K562 (cell line): Measurements from ENCODE around the gene ANKRD60. TPM values are rescaled to one million over a fixed set of nuclear protein-coding genes. Genes with fewer than 3 reads are reported as not detected.

ENCODE experiments used
- ATAC-seq: fragments of 200-7000 bp; cut with Tn5 transposase; 3 replicates; pipeline ENCODE4 v1.9.1; 2020; ENCODE audit warnings: moderate library complexity
- BruUV-seq: library from RNA; stranded (reverse); fragments of 400-500 nt; replicated peaks from 2 replicates; lab custom pipeline; 2021; lab: Mats Ljungman, UMichigan
- CTCF ChIA-PET: fragments of 300-600 bp; formaldehyde crosslinking; extraction: SDS; loops from one replicate; lab custom pipeline; 2021; ENCODE audit warnings: low intra/inter-chr PET ratio; lab: Yijun Ruan, JAX
- POLR2A ChIA-PET: fragments of 300-600, 350-650 bp; sonication (Branson Sonifier 250); formaldehyde crosslinking; extraction: SDS; loops from one replicate; lab custom pipeline; 2021; ENCODE audit warnings: antibody characterized with exemption, inconsistent platforms; lab: Yijun Ruan, JAX
- DNase-seq, 4 experiments: peaks; one replicate each; pipeline versions ENCODE4 v3.0.0 to v3.0.0-alpha.2; 2011 to 2018; ENCODE audit warnings: low spot score in 3 of 4, mixed read lengths in 3 of 4; ENCODE audit errors: extremely low read depth in 1 of 4
- FAIRE-seq: peaks from 2 replicates; lab custom pipeline; 2011; peaks lifted over from hg19 to GRCh38; lab: Jason Lieb, UNC
- H2AFZ ChIP-seq: 2 replicates; pipeline ENCODE4 v1.6.0; 2011; ENCODE audit warnings: low read depth, low read length, control low read depth, inconsistent platforms
- H3K27ac ChIP-seq: fragments of 200-600 bp; 3 replicates; pipeline ENCODE4 v1.8.0; 2011; ENCODE audit warnings: low read depth, mild to moderate bottlenecking, control low read depth, inconsistent platforms, low read length, moderate library complexity, mixed read lengths; ENCODE audit errors: extremely low read depth
- H3K27me3 ChIP-seq, 2 experiments: fragments of 300-600 bp in 1 of 2; 2 replicates in 1 of 2; 3 replicates in 1 of 2; pipeline versions ENCODE4 v1.6.0 to v1.8.0; 2011; ENCODE audit warnings: inconsistent platforms in 2 of 2, low read length in 2 of 2, mild to moderate bottlenecking in 1 of 2, mixed read lengths in 1 of 2, moderate library complexity in 1 of 2; ENCODE audit not compliant: control insufficient read depth in 2 of 2, insufficient read depth in 2 of 2
- H3K36me3 ChIP-seq: fragments of 300-600 bp; 3 replicates; pipeline ENCODE4 v1.8.0; 2011; ENCODE audit warnings: mild to moderate bottlenecking, low read length, inconsistent platforms; ENCODE audit not compliant: control insufficient read depth, insufficient read depth
- H3K4me1 ChIP-seq, 2 experiments: fragments of 200-600 bp in 1 of 2; replicated peaks in 1 of 2; 2 replicates in 1 of 2; 3 replicates in 1 of 2; pipeline versions ENCODE4 v1.5.1 to v1.8.0; 2011; ENCODE audit warnings: inconsistent platforms in 2 of 2, low read length in 2 of 2, mild to moderate bottlenecking in 1 of 2, mixed read lengths in 1 of 2, moderate library complexity in 1 of 2; ENCODE audit not compliant: control insufficient read depth in 2 of 2, insufficient read depth in 2 of 2
- H3K4me2 ChIP-seq: 2 replicates; pipeline ENCODE4 v1.6.1; 2011; ENCODE audit warnings: low read length, control low read depth, inconsistent platforms, mixed read lengths; ENCODE audit not compliant: insufficient read depth
- H3K4me3 ChIP-seq: fragments of 200-600 bp; sonication (generic), shearing (Covaris generic); 2 replicates; pipeline ENCODE4 v1.5.1; 2016; ENCODE audit warnings: control low read depth, inconsistent platforms
- H3K79me2 ChIP-seq: fragments of 200-600 bp; 3 replicates; pipeline ENCODE4 v1.8.0; 2011; ENCODE audit warnings: low read length, inconsistent platforms; ENCODE audit not compliant: control insufficient read depth, insufficient read depth
- H3K9ac ChIP-seq, 2 experiments: 2 replicates each; pipeline versions ENCODE4 v1.6.0 to v1.6.1; 2011; ENCODE audit warnings: low read depth in 2 of 2, low read length in 2 of 2, control low read depth in 1 of 2, inconsistent platforms in 1 of 2, mild to moderate bottlenecking in 1 of 2, mixed read lengths in 1 of 2; ENCODE audit not compliant: insufficient read depth in 1 of 2
- H3K9me1 ChIP-seq: one replicate; pipeline ENCODE4 v1.6.0; 2011; ENCODE audit warnings: inconsistent platforms, mild to moderate bottlenecking, low read length, moderate library complexity; ENCODE audit not compliant: control insufficient read depth, insufficient read depth
- H3K9me3 ChIP-seq: replicated peaks from 2 replicates; pipeline ENCODE4 v1.5.1; 2011; ENCODE audit warnings: low read depth, low read length, inconsistent platforms; ENCODE audit not compliant: control insufficient read depth, insufficient read depth
- H4K20me1 ChIP-seq: replicated peaks from 2 replicates; pipeline ENCODE4 v1.6.1; 2011; ENCODE audit warnings: low read length, inconsistent platforms, mixed read lengths; ENCODE audit not compliant: control insufficient read depth, insufficient read depth
- CTBP1 ChIP-seq: fragments of 450-650 bp; IDR thresholded peaks from 2 replicates; pipeline ENCODE4 v1.6.1; 2016; ENCODE audit warnings: borderline replicate concordance
- MED1 ChIP-seq: sonication (generic); formaldehyde crosslinking; IDR thresholded peaks from 2 replicates; pipeline ENCODE4 v1.8.1; 2023; ENCODE audit warnings: missing genetic modification reagents, borderline replicate concordance
- RB1 ChIP-seq: fragments of 450-650 bp; IDR thresholded peaks from 2 replicates; pipeline ENCODE4 v1.6.1; 2017; ENCODE audit warnings: low read depth, mild to moderate bottlenecking
- RREB1 ChIP-seq: fragments of 250-450 bp; sonication (Bioruptor Pico); IDR thresholded peaks from 2 replicates; pipeline ENCODE4 v1.4.0; 2020
- SMC3 ChIP-seq: conservative IDR thresholded peaks from 2 replicates; pipeline ENCODE4 v1.6.1; 2011; ENCODE audit warnings: low read depth, low read length, improper control_type of control experiment; ENCODE audit not compliant: insufficient read depth
- TFAP4 ChIP-seq: sonication (generic); formaldehyde crosslinking; IDR thresholded peaks from 2 replicates; pipeline ENCODE4 v1.8.0; 2022; ENCODE audit warnings: missing genetic modification reagents, mild to moderate bottlenecking, moderate library complexity, borderline replicate concordance
- XRCC4 ChIP-seq: IDR thresholded peaks from one replicate; pipeline ENCODE4 v1.6.1; 2011; ENCODE audit not compliant: insufficient read depth, insufficient read length; ENCODE audit errors: extremely low read depth
- ZKSCAN1 ChIP-seq: fragments of 150-350 bp; IDR thresholded peaks from 2 replicates; pipeline ENCODE4 v1.6.1; 2016; ENCODE audit warnings: low read depth, low read length
- ZNF445 ChIP-seq: fragments of 250-450 bp; sonication (Bioruptor Pico); IDR thresholded peaks from 2 replicates; pipeline ENCODE4 v1.4.0; 2020; ENCODE audit warnings: low read depth, mild to moderate bottlenecking, moderate library complexity
- ZNF699 ChIP-seq: fragments of 250-450 bp; sonication (Bioruptor Pico); IDR thresholded peaks from 2 replicates; pipeline ENCODE4 v1.8.0; 2021; ENCODE audit warnings: mild to moderate bottlenecking, moderate library complexity; ENCODE audit not compliant: insufficient replicate concordance
- ZNF76 ChIP-seq: fragments of 250-450 bp; sonication (Bioruptor Pico); IDR thresholded peaks from 2 replicates; pipeline ENCODE4 v1.4.0; 2020; ENCODE audit warnings: mild to moderate bottlenecking, moderate library complexity, borderline replicate concordance
- WGBS: fragments of 100-300 bp; shearing (Covaris generic); methylation state at CpG from one replicate; pipeline ENCODE4 v1.1.6; 2016; ENCODE audit warnings: low coverage, mixed read lengths; ENCODE audit not compliant: insufficient coverage; ENCODE audit errors: missing lambda C conversion rate; 5-methylcytosine and 5-hydroxymethylcytosine counted together
- in situ Hi-C: fragments of 300-500 bp; cut with MboI; formaldehyde crosslinking; loops from 4 replicates; pipeline ENCODE4 v1.15.0; 2018; ENCODE audit warnings: inconsistent platforms, mixed read lengths
- intact Hi-C: fragments of 100-400 bp; cut with micrococcal nuclease; formaldehyde crosslinking; loops from 2 replicates; pipeline ENCODE4 v1.14.2; 2022
- polyA plus RNA-seq, 8 experiments: library from polyadenylated mRNA; depleted of rRNA in 4 of 8; stranded (reverse) in 5 of 8; unstranded in 3 of 8; fragments of >200 nt; fragmentation: Nextera tagmentation in 2 of 8; fragmentation: Illumina TruSeq in 1 of 8; extraction: Ambion mirVana in 2 of 8; extraction: Trizol in 1 of 8; gene quantifications; 2 replicates each; pipeline versions ENCODE4 v1.2.1 to v1.2.3, GENCODE V29; 2011 to 2014; ENCODE audit warnings: inconsistent platforms in 1 of 8, missing spikeins in 1 of 8
- total RNA-seq, 7 experiments: library from RNA; depleted of rRNA in 6 of 7; stranded (reverse); fragments of >200 nt in 6 of 7; fragmentation: Illumina TruSeq in 2 of 7; extraction: Trizol in 2 of 7; gene quantifications; 2 replicates each; pipeline versions ENCODE4 v1.2.1 to v1.2.3, GENCODE V29; 2011 to 2021; ENCODE audit warnings: low replicate concordance in 1 of 7

The ANKRD60 gene
- total and polyA plus RNA-seq, 9 of the 15 experiments (the other 6 are each of a cell fraction or from before 2014, with no cell fraction given) = not detected

- H2AFZ ChIP-seq = no peak overlapping the region
- H4K20me1 ChIP-seq = 0 out of 2 replicates have a peak, but pooled peaks cover 3% of the 10 kb centered on the region
- no peaks in the 10 kb centered on the region for H3K9me1 ChIP-seq
- BruUV-seq = no TSS peak
- no peaks in the 10 kb centered on the region for H3K36me3 ChIP-seq
- TF ChIP-seq RB1 (no peak), RREB1 (CRISPR knock-in tag) (no peak), ZNF76 (CRISPR knock-in tag) (no peak), ZKSCAN1 (no peak), ZNF445 (CRISPR knock-in tag) (no peak), TFAP4 (no peak), ZNF699 (CRISPR knock-in tag) (no peak), SMC3 (no peak), CTBP1 (no peak), XRCC4 (no peak), MED1 (no peak)
- TF ChIP-seq, all 486 proteins: peak for 0
- Histone ChIP-seq H3K9me3 (no peaks in the 10 kb centered on the region), H3K4me1 (no peaks in the 10 kb centered on the region; a peak in 1 of 5 replicates), H3K27me3 (no peaks in the 10 kb centered on the region), H3K9ac (no peak overlapping the region), H3K79me2 (0 out of 3 replicates have a peak, but pooled peaks cover 2% of the 10 kb centered on the region), H3K27ac (no peak overlapping the region), H3K4me3 (no peak overlapping the region), H3K4me2 (no peak overlapping the region)
- ATAC-seq = no peak
- WGBS = 67% methylated on average over 2 of the region's 2 CpGs
- POLR2A ChIA-PET = interaction anchor here (1.7 kb wide), 1 partner anchor 12 kb away, joined by 6 read pairs; no protein-coding TSS in a partner anchor
- CTCF ChIA-PET = no interaction called here
- no peak for DNase-seq
- in situ Hi-C loops = no loop called here
- FAIRE-seq = no peak
- intact Hi-C loops = no loop called here
Observed at GRCh38 chr20:58277107-58277506, 48.7 kb upstream of the ANKRD60 start.
